ENCODE data around the gene FAM114A1. TPM values are rescaled to one million over a fixed set of nuclear protein-coding genes. Genes with fewer than 3 reads are reported as not detected.

FAM114A1 gene
- total and polyA plus RNA-seq, 12 donors: 8.0 to 35.5 (median 16.5) TPM

DNA sequence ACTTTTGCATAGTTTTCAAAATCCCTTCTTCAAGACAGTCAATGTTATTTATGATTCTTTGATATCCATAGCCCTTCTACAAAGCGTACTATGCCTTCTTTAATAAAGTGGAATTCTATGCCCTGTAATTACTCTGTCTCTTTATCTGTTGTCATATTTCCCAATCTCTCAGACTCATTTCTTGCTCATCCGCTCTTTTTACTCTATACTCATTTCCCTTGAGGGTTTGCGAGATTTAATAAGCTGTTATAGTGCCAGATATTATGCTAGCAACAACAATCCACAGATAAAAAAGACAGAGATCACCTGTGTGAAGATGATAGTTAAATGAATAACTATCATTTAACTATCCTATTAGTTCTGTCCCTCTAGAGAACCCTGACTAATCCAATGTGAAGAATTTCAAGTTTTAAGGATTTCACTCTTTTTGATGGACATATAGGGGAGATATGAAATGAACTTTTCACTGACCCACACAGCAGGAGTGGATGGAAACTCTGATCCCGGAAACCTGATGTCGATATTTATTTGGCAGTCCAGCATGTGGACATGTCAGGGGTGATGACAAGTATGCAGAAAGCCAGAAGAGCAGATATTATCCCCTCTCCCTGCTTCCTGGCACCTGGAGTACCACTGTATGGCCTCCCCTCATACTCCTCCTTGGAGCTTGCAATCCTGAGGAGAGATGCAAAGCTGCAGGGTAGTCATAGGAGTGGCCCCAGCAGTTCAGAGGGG lies 114.9 kb downstream of the FAM114A1 start:
- Histone ChIP-seq H3K9me3 (no peaks in the 10 kb centered on the region), H3K27ac (no peak overlapping the region), H3K36me3 (no peaks in the 10 kb centered on the region), H3K27me3 (peaks cover 0 to 4% (median 0%) of the 10 kb centered on the region in 7 donors), H3K4me1 (peaks cover 0 to 17% (median 3%) of the 10 kb centered on the region in 9 donors), H3K4me3 (no peak overlapping the region)
- WGBS, 2 donors: 71 to 74% methylated on average over 5 of the region's 5 CpGs
- intact Hi-C loops (cut with DNase I): no loop called here
- no peak for TF ChIP-seq CTCF (IDR thresholded peaks at IDR 0.05)
- ATAC-seq: no peak
- no peak for DNase-seq

GRCh38 chr4:38983291-38983690 lies 115.7 kb downstream of the FAM114A1 start:
- Histone ChIP-seq H3K27me3 (peaks cover 0 to 4% (median 0%) of the 10 kb centered on the region in 7 donors), H3K36me3 (no peaks in the 10 kb centered on the region), H3K4me1 (peaks cover 0 to 20% (median 3%) of the 10 kb centered on the region in 9 donors), H3K9me3 (no peaks in the 10 kb centered on the region), H3K4me3 (no peak overlapping the region), H3K27ac (no peak overlapping the region)
- no peak for ATAC-seq
- DNase-seq: no peak
- intact Hi-C loops (cut with DNase I): no loop called here
- 90 to 92% methylated on average over 6 of the region's 6 CpGs for WGBS, 2 donors
- no peak for TF ChIP-seq CTCF (IDR thresholded peaks at IDR 0.05)

GRCh38 chr4:38983787-38984598 lies 116.4 kb downstream of the FAM114A1 start:
- DNase-seq: no peak
- no peak for ATAC-seq
- no peaks in the 10 kb centered on the region for H3K36me3 ChIP-seq
- no peak overlapping the region for H3K27ac ChIP-seq
- no peaks in the 10 kb centered on the region for H3K9me3 ChIP-seq
- TF ChIP-seq CTCF (IDR thresholded peaks at IDR 0.05): no peak
- H3K4me3 ChIP-seq: no peak overlapping the region
- intact Hi-C loops (cut with DNase I): no loop called here
- H3K27me3 ChIP-seq: peaks cover 0 to 4% (median 0%) of the 10 kb centered on the region in 7 donors
- WGBS, 2 donors: 57 to 58% methylated on average over 12 of the region's 12 CpGs
- peaks cover 0 to 20% (median 3%) of the 10 kb centered on the region in 9 donors for H3K4me1 ChIP-seq

GRCh38 chr4:38985410-38986100 lies 117.9 kb downstream of the FAM114A1 start:
- H3K36me3 ChIP-seq: no peaks in the 10 kb centered on the region
- no peak for DNase-seq
- peaks cover 0 to 4% (median 0%) of the 10 kb centered on the region in 7 donors for H3K27me3 ChIP-seq
- H3K9me3 ChIP-seq: no peaks in the 10 kb centered on the region
- no peak overlapping the region for H3K4me3 ChIP-seq
- no peak overlapping the region for H3K27ac ChIP-seq
- WGBS, 2 donors: 74 to 81% methylated on average over 10 of the region's 10 CpGs
- ATAC-seq: no peak
- intact Hi-C loops (cut with DNase I): no loop called here
- TF ChIP-seq CTCF (IDR thresholded peaks at IDR 0.05): no peak
- peaks cover 0 to 20% (median 3%) of the 10 kb centered on the region in 9 donors for H3K4me1 ChIP-seq
